Activated CD4-positive, alpha-beta T cell treated with anti-CD3 and anti-CD28 coated beads, Interleukin-2, amount 10 ng/mL, durations not matched to agents 7 days and 5 days (primary cell): ENCODE measurements around the gene SKAP2. TPM values are rescaled to one million over a fixed set of nuclear protein-coding genes. Genes with fewer than 3 reads are reported as not detected.

Experiments used
- CTCF ChIA-PET: fragments of 350-600 bp; sonication (Branson Sonifier 250); formaldehyde crosslinking; loops from one replicate; lab custom pipeline; 2021; ENCODE audit warnings: antibody characterized with exemption; lab: Charles Lee
- POLR2A ChIA-PET: fragments of 350-600 bp; sonication (Branson Sonifier 250); formaldehyde crosslinking; loops from one replicate; lab custom pipeline; 2021; ENCODE audit warnings: antibody characterized with exemption; lab: Charles Lee
- DNase-seq: peaks from one replicate; pipeline ENCODE4 v3.0.0-alpha.2; 2020
- H3K27ac Mint-ChIP-seq: one replicate; pipeline ENCODE4 v1.8.0; 2021; ENCODE audit warnings: mild to moderate bottlenecking, moderate library complexity, mixed read lengths
- H3K27me3 Mint-ChIP-seq: one replicate; pipeline ENCODE4 v1.8.0; 2021; ENCODE audit warnings: mixed read lengths
- H3K36me3 Mint-ChIP-seq: one replicate; pipeline ENCODE4 v1.8.0; 2021; ENCODE audit warnings: low read depth, mixed read lengths
- H3K4me1 Mint-ChIP-seq: one replicate; pipeline ENCODE4 v1.8.0; 2021; ENCODE audit warnings: mixed read lengths
- H3K4me3 Mint-ChIP-seq: one replicate; pipeline ENCODE4 v1.8.0; 2021; ENCODE audit warnings: mild to moderate bottlenecking, moderate library complexity, mixed read lengths
- H3K9me3 Mint-ChIP-seq: one replicate; pipeline ENCODE4 v1.8.0; 2021; ENCODE audit warnings: mixed read lengths
- total RNA-seq, 2 experiments: library from RNA; stranded (reverse); gene quantifications; one replicate each; pipeline ENCODE4 v1.2.3, GENCODE V29; 2021

Gene SKAP2
- total RNA-seq, 2 experiments from 2014 or later: 5.3 to 6.3 TPM

DNA sequence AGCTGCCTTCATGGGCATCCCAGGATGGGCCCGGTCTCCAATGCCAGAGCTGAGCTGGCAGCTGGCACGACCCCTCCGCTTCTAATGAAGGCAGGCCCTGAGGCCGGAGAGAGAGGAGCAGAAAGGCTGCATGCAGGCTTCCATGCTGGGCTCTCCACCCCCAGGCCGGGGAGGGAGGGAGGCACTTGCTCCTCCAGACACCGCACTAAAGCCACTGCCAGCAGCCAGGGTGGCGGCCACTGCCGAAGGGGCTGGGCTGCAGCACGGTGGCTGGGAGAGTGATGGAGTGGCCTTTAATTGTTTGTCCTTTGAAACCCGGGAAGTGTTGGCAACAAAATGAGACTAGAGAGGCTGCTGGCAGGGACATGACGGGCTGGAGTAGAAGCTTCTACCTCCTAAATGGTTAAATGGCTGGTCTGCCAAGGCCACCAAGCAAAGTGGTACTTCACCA is 236.5 kb downstream of the SKAP2 start:
- CTCF ChIA-PET: no interaction called here
- peaks cover 12% of the 10 kb centered on the region for H3K4me1 Mint-ChIP-seq

DNA sequence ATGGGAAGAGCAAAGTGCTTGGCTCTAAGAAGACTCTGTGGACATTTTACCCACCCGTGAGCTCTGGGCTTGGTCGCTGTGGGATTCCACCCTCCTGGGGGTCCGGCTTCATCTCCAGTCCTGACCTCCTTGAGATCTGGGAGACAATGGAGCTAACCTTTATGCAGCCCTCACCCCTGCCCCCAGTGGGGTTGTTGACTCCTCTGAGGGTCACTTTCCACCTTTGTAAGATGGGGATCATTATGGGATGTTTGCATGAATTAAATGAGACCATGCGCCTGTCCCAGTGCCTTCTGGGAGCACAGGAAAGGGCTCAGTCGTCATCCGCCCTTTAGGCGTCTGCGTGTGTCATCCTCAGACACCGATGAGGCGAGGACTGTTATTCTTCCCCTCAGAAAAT is 237.2 kb downstream of the SKAP2 start:
- peak overlapping the region; percentile 7 for H3K27ac Mint-ChIP-seq
- H3K9me3 Mint-ChIP-seq: no peaks in the 10 kb centered on the region
- H3K27me3 Mint-ChIP-seq: peaks cover 5% of the 10 kb centered on the region
- peaks cover 11% of the 10 kb centered on the region for H3K4me1 Mint-ChIP-seq
- no peaks in the 10 kb centered on the region for H3K36me3 Mint-ChIP-seq
- DNase-seq: no peak
- CTCF ChIA-PET: no interaction called here
- POLR2A ChIA-PET: no interaction called here
- no peak overlapping the region for H3K4me3 Mint-ChIP-seq

More for the DNA sequence above, 236.5 kb downstream of the SKAP2 start:
- no peak for DNase-seq
- Mint-ChIP-seq H3K9me3 (no peaks in the 10 kb centered on the region), H3K36me3 (no peaks in the 10 kb centered on the region), H3K4me3 (no peak overlapping the region), H3K27me3 (peaks cover 5% of the 10 kb centered on the region), H3K27ac (no peak overlapping the region)
- POLR2A ChIA-PET: no interaction called here

GRCh38 chr7:26626687-26627086 is 237.7 kb downstream of the SKAP2 start:
- Mint-ChIP-seq H3K36me3 (no peaks in the 10 kb centered on the region), H3K27ac (no peak overlapping the region), H3K4me3 (no peak overlapping the region), H3K4me1 (peaks cover 11% of the 10 kb centered on the region), H3K9me3 (no peaks in the 10 kb centered on the region), H3K27me3 (peaks cover 5% of the 10 kb centered on the region)
- ChIA-PET CTCF (no interaction called here), POLR2A (no interaction called here)
- DNase-seq: no peak

DNA sequence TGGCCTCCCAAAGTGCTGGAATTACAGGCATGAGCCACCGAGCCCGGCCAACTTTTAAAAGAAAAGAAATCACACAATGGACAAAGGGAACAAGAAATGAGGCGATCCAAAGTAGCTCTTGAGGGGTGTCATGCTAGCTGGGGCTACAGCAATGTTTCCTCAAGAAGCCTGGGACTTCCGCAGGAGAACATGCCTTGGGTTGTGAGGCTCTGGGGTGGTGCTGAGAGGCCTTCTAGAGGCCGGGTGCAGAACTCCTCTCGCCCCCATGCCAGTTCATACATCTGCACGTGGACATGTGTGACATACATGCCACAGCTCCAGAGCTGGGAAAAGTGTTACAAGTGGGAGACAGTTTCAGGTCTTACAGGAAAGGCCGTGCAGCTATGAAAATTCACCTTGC is 238.2 kb downstream of the SKAP2 start:
- Mint-ChIP-seq H3K4me3 (no peak overlapping the region), H3K36me3 (no peaks in the 10 kb centered on the region), H3K4me1 (peaks cover 5% of the 10 kb centered on the region), H3K27me3 (peaks cover 5% of the 10 kb centered on the region), H3K9me3 (no peaks in the 10 kb centered on the region), H3K27ac (peak overlapping the region; percentile 0)
- DNase-seq: no peak
- ChIA-PET CTCF (no interaction called here), POLR2A (no interaction called here)

DNA sequence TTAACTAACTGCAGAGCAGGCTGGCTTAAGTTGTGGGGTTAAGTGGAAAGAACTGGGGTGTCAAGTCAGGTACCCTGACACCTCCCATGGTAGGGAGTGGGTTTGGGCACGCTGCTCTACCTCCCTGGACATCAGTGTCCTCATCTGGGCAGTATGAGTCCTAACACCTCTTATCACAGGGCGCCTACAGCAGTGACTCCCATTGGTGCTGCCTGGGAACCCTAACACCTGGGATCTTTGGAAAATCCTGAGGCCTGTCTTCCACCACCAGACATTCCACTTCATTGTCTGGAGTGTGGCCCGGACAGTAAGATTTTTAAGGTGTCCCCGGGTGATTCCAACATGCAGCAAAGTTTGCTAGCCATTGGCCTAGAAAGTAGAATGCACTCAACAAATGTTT is 239.1 kb downstream of the SKAP2 start:
- H3K27ac Mint-ChIP-seq: no peak overlapping the region
- H3K4me3 Mint-ChIP-seq: no peak overlapping the region
- ChIA-PET POLR2A (no interaction called here), CTCF (interaction anchor here (1.0 kb wide), 1 partner anchor 54 kb away, joined by 3 read pairs; no protein-coding TSS in a partner anchor)
- H3K9me3 Mint-ChIP-seq: no peaks in the 10 kb centered on the region
- peaks cover 5% of the 10 kb centered on the region for H3K27me3 Mint-ChIP-seq
- no peak for DNase-seq
- H3K36me3 Mint-ChIP-seq: no peaks in the 10 kb centered on the region
- peaks cover 1% of the 10 kb centered on the region for H3K4me1 Mint-ChIP-seq

GRCh38 chr7:26624839-26625238 is 239.6 kb downstream of the SKAP2 start:
- Mint-ChIP-seq H3K27me3 (peaks cover 5% of the 10 kb centered on the region), H3K36me3 (no peaks in the 10 kb centered on the region), H3K4me3 (no peak overlapping the region), H3K4me1 (peaks cover 1% of the 10 kb centered on the region), H3K9me3 (no peaks in the 10 kb centered on the region), H3K27ac (no peak overlapping the region)
- POLR2A ChIA-PET: no interaction called here
- CTCF ChIA-PET: interaction anchor here (1.0 kb wide), 1 partner anchor 55 kb away, joined by 3 read pairs; no protein-coding TSS in a partner anchor
- DNase-seq: no peak

DNA sequence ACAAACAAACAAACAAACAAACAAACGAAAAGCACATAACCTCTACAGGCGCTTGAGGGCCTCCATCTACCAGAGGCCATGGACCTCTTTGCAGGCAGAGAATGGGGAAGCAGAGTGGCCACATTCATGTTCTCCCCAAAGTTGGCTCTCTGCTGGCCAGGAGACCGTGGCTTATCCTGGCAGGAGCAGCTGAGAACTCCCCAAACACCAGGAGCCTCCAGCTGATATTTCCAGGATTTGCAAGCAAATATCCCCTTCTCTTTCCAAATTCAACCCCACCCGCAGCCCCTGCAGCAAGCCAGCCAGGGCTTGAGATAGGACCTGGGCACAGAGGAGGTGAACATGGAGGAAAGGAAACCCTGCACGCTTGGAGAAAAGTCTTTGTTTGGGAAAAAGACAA is 240.0 kb downstream of the SKAP2 start:
- POLR2A ChIA-PET: no interaction called here
- no peaks in the 10 kb centered on the region for H3K9me3 Mint-ChIP-seq
- no peak overlapping the region for H3K27ac Mint-ChIP-seq

DNA sequence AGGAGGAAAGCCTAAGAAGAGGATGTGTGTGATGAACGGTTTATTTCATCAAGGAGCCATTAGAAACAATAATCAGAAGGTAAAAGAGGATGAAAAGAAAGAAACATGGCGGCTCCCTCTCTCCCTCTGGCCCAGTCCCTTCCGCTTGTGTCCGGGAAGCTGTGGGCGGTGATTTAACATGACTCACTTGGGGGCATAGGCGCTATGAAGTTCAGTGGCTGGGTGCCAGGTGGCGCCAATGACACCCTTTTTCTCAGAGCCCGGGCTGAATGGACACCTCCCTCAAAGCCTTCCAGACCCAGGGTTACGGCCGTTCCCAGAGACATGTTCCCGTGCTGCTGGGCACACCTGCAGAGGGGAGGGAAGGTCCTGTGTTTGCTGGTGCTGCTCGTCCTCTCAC is 244.0 kb downstream of the SKAP2 start:
- no peak overlapping the region for H3K4me3 Mint-ChIP-seq
- POLR2A ChIA-PET: no interaction called here

More for the DNA sequence above, 240.0 kb downstream of the SKAP2 start:
- DNase-seq: no peak
- Mint-ChIP-seq H3K4me1 (peaks cover 1% of the 10 kb centered on the region), H3K36me3 (no peaks in the 10 kb centered on the region), H3K4me3 (no peak overlapping the region), H3K27me3 (peaks cover 4% of the 10 kb centered on the region)
- CTCF ChIA-PET: interaction anchor here (1.0 kb wide), 1 partner anchor 55 kb away, joined by 3 read pairs; no protein-coding TSS in a partner anchor

DNA sequence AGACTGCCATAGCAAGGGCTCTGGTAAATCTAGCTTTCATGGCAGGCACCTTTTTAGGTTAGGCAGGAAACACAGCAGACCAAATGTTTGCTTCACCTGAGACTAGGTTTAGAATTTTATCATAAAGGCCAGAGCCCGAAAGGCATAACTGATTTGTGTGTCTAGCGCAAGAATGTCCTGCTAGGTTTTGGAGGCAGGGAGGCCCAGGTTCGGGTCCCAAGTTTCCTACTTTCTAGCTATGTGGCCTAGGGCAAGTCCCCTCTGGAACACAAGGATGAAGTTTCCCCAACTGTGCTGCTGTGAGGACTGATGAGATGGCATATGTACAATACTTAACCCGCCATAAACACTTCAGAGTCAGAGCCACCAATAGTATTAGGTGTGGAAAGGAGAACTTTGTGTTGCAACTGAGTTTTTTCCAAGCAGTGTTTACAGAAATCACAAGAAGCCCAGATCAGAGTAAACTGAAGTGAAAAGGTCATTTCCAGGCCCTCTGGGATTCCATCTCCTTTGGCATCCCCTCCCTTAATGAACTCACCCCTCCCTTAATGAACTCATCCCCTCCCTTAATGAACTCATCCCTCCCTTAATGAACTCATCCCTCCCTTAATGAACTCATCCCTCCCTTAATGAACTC is 244.9 kb downstream of the SKAP2 start:
- H3K27ac Mint-ChIP-seq: no peak overlapping the region
- no peak overlapping the region for H3K4me3 Mint-ChIP-seq
- no peaks in the 10 kb centered on the region for H3K36me3 Mint-ChIP-seq
- H3K27me3 Mint-ChIP-seq: no peaks in the 10 kb centered on the region
- POLR2A ChIA-PET: no interaction called here
- DNase-seq: no peak
- CTCF ChIA-PET: no interaction called here
- H3K4me1 Mint-ChIP-seq: no peaks in the 10 kb centered on the region
- no peaks in the 10 kb centered on the region for H3K9me3 Mint-ChIP-seq

More for the DNA sequence above, 244.0 kb downstream of the SKAP2 start:
- DNase-seq: no peak
- Mint-ChIP-seq H3K27me3 (peaks cover 3% of the 10 kb centered on the region), H3K36me3 (no peaks in the 10 kb centered on the region), H3K4me1 (no peaks in the 10 kb centered on the region), H3K9me3 (no peaks in the 10 kb centered on the region), H3K27ac (no peak overlapping the region)
- CTCF ChIA-PET: no interaction called here

- H3K27me3 Mint-ChIP-seq: no peaks in the 10 kb centered on the region
- H3K27ac Mint-ChIP-seq: no peak overlapping the region
- CTCF ChIA-PET: no interaction called here
- no peaks in the 10 kb centered on the region for H3K36me3 Mint-ChIP-seq
- POLR2A ChIA-PET: no interaction called here
- H3K4me3 Mint-ChIP-seq: no peak overlapping the region
- H3K9me3 Mint-ChIP-seq: no peaks in the 10 kb centered on the region
- H3K4me1 Mint-ChIP-seq: no peaks in the 10 kb centered on the region
- no peak for DNase-seq
These were observed 245.5 kb downstream of the SKAP2 start for GRCh38 chr7:26618898-26619297.

DNA sequence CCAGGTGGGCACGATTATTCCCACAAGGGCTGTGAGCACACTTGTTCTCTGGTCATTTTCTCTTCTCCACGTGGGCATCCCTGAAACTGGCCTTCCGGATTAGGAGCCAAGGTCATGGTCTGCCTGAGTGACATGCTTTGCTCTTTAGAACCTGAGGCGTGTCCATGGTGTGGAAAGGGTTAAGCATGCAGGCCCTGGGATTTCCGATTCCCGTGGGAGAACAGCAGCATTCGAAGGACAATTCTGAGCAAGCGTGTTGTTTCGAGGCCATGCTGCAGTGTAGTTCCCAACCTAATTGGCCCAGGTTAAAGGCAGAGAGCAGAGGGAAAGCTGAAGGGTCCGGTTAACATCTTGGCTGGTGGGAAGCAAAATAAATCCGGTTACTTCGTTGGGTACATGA is 245.9 kb downstream of the SKAP2 start:
- Mint-ChIP-seq H3K4me1 (no peaks in the 10 kb centered on the region), H3K27me3 (no peaks in the 10 kb centered on the region), H3K36me3 (no peaks in the 10 kb centered on the region), H3K4me3 (no peak overlapping the region), H3K27ac (no peak overlapping the region), H3K9me3 (no peaks in the 10 kb centered on the region)
- ChIA-PET POLR2A (no interaction called here), CTCF (no interaction called here)
- no peak for DNase-seq
